ENCODE measurements around the gene METRNL. TPM values are rescaled to one million over a fixed set of nuclear protein-coding genes. Genes with fewer than 3 reads are reported as not detected.

Gene METRNL
- total and polyA plus RNA-seq, 4 donors: 0.67 to 9.0 (median 8.6) TPM

DNA sequence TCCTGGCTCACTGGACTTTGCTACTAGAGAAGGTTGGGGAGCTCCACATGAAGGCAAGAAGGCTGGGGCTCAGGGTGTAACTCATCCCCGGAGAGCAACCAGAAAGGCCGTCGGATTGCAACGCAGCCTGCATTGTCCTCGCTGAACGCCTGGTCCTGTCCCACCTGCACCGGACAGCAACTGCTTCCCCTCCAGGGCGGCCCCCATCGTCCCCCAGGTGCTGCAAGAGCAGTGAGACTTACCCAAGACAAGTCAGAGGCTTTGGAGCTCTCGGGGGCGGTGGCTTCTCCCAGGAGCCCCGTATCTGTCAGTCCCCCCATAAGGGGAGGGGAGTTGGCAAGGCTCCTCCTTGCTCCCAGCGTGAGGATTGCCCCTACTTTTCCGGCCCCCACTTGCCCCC, 18.4 kb downstream of the METRNL start (continued):
- no peak for TF ChIP-seq REST (IDR thresholded peaks at IDR 0.05)

- TF ChIP-seq FOXA1 (IDR thresholded peaks at IDR 0.05): no peak
- no peak for TF ChIP-seq YY1 (IDR thresholded peaks at IDR 0.05)
- no peak for TF ChIP-seq FOXA2 (IDR thresholded peaks at IDR 0.05)
- TF ChIP-seq EGR1 (IDR thresholded peaks at IDR 0.05; ENCODE audit: low read depth in 2 of 2): no peak
- TF ChIP-seq JUND (IDR thresholded peaks at IDR 0.05): no peak
- no peak for TF ChIP-seq SP1 (IDR thresholded peaks at IDR 0.05)
- no peak for TF ChIP-seq REST (IDR thresholded peaks at IDR 0.05)
- no peak for TF ChIP-seq MAX (IDR thresholded peaks at IDR 0.05)
- TF ChIP-seq, protein P1, sequence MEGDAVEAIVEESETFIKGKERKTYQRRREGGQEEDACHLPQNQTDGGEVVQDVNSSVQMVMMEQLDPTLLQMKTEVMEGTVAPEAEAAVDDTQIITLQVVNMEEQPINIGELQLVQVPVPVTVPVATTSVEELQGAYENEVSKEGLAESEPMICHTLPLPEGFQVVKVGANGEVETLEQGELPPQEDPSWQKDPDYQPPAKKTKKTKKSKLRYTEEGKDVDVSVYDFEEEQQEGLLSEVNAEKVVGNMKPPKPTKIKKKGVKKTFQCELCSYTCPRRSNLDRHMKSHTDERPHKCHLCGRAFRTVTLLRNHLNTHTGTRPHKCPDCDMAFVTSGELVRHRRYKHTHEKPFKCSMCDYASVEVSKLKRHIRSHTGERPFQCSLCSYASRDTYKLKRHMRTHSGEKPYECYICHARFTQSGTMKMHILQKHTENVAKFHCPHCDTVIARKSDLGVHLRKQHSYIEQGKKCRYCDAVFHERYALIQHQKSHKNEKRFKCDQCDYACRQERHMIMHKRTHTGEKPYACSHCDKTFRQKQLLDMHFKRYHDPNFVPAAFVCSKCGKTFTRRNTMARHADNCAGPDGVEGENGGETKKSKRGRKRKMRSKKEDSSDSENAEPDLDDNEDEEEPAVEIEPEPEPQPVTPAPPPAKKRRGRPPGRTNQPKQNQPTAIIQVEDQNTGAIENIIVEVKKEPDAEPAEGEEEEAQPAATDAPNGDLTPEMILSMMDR (IDR thresholded peaks at IDR 0.05; ENCODE audit: low read depth, low read length, missing input control): no peak
- TF ChIP-seq TAF1 (conservative IDR thresholded peaks at IDR 0.05): no peak
- TF ChIP-seq RXRA (IDR thresholded peaks at IDR 0.05): no peak
- Histone ChIP-seq H3K27ac (ENCODE audit: low read depth in 1 of 2, low read length in 2 of 2) (peak overlapping the region in 1 of 2 donors; percentile 20), H3K9ac (ENCODE audit: low read depth in 1 of 2, low read length in 2 of 2) (no peak overlapping the region), H3K4me1 (ENCODE audit: control insufficient read depth in 4 of 4, insufficient read depth in 4 of 4, low read length in 3 of 4) (peaks cover 0 to 3% (median 2%) of the 10 kb centered on the region in 4 donors), H3K4me3 (ENCODE audit: low read depth in 1 of 3, low read length in 3 of 3) (no peak overlapping the region), H3K9me3 (ENCODE audit: control insufficient read depth in 4 of 4, low read length in 3 of 4) (no peaks in the 10 kb centered on the region), H3K36me3 (ENCODE audit: control insufficient read depth in 4 of 4, insufficient read depth in 3 of 4, low read depth in 1 of 4, low read length in 3 of 4) (no peaks in the 10 kb centered on the region), H3K27me3 (ENCODE audit: control insufficient read depth in 4 of 4, insufficient read depth in 4 of 4, low read length in 3 of 4) (peaks cover 0 to 3% (median 1%) of the 10 kb centered on the region in 4 donors)
- WGBS: 39% methylated on average over 31 of the region's 31 CpGs
- no peak for DNase-seq (ENCODE audit: low spot score)
These were observed 19.1 kb downstream of the METRNL start for GRCh38 chr17:83098241-83099085.
